Measurements from ENCODE around the gene ODAD4.

GRCh38 chr17:41996855-41997164 lies 66.4 kb downstream of the ODAD4 start:
- no peak for TF ChIP-seq CTCF (IDR thresholded peaks at IDR 0.05; ENCODE audit: insufficient read depth, low read length, poor library complexity, severe bottlenecking)
- TF ChIP-seq EZH2phosphoT487 (conservative IDR thresholded peaks at IDR 0.05; ENCODE audit: low read length), result no peak

All from SU-DHL-6 (cell line).